HG03097 (cell line): ENCODE data around the gene CMIP.

Source experiments
- ATAC-seq: cut with Tn5 transposase; IDR thresholded peaks from one replicate; pipeline ENCODE4 v1.9.1; 2021; ENCODE audit not compliant: unreplicated experiment, low FRiP score

The CMIP gene

GRCh38 chr16:81748476-81749198 lies 304.0 kb downstream of the CMIP start:
- no peak for ATAC-seq

- ATAC-seq, result peak; percentile 74
Observed at GRCh38 chr16:81752225-81752875, 307.7 kb downstream of the CMIP start.

GRCh38 chr16:81752876-81753227 lies 308.2 kb downstream of the CMIP start:
- no peak for ATAC-seq

DNA sequence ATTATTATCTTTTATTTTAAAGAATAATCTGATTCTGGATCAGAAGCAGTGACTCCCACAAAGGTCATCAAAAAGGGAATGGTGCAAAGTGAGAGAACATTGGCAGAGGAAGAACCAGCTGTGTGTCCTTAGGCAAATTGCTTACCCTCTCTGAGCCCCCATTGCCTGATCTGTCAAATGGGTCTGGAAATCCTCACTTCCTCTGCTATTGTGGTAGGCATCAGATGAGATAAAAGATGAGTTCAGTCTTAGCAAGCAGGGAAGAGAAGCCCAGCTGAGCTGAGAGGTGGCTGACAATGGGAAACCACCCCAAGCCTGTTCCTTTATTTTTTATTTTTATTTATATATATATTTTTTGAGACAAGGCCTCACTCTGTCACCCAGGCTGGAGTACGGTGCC lies 310.2 kb downstream of the CMIP start:
- no peak for ATAC-seq

DNA sequence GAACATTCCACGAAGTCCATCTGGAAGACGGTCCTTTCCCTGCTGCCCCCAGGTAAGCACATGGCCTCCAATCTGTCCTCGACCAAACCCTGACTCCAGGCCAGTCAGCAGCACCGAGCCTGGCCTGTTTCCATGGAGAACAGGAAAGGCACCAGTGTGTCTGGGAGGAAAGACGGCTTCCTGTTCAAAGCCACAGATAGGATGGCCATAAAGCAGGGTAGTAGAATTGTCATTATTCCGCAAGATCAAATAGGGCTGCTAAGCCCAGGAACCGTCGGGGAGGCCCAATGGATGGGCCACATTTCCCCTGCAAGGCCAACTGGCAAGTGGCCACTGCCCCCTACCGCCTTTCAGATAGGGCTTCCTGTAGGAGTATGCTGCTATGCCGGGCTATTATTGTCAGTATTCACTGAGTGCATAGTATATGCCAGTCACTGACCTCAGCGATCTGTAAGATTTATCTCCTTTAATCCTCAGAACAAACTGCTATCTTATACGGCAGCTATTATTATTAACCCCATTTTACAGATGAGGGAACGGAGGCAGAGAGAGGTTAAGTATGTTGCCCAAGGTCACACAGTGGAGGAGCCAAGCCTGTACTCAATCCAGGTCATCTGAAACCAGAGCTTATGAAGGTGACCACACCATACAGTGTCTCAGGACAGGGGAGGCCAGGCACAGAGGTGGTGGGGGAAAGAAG lies 311.5 kb downstream of the CMIP start:
- no peak for ATAC-seq

DNA sequence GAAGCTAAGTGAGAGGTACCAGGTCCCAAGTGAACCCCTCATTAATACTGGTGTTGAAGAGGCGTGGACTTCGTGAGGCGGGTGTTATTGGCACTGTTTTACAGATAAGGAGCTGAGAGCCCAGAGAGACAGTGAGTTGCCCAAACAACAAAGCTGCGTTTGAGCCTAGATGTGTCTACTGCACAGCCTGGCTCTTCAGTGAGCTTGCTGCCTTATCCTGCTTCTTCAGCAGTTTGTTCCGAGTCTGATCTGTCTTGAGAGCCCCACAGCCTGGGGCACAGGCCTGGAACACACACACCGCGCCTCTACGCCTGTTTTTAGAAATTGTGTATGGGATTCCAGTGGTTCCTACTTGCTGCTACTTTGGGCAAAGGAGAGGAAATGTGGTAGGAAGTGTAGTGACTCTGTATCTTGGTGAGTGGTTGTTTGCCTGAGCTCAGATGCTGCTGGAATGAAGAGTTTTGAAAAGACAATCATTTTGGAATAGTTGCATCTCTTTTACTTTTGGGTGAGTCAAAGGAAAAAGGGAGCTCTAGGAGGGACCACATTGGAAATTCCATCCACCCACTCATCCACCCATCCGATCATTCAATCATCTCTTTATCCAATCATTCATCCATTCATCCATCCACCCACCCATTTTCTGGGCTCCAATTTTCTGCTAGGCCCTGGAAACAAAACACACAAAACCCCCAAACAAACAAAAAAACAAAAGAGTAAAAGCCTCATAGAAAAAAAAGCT lies 312.2 kb downstream of the CMIP start:
- ATAC-seq, result no peak

- no peak for ATAC-seq
Observed at GRCh38 chr16:81758376-81758775, 313.8 kb downstream of the CMIP start.
